Esophagus muscularis mucosa (tissue), 4 donors: ENCODE data around the gene ZNF521. TPM values are rescaled to one million over a fixed set of nuclear protein-coding genes. Genes with fewer than 3 reads are reported as not detected.

Experiments
- DNase-seq: peaks from one replicate; pipeline ENCODE4 v3.0.0-alpha.2; 2017; ENCODE audit errors: extremely low spot score
- H3K27ac ChIP-seq, 4 donors: fragments of 200-600 bp; sonication (generic); replicated peaks in 1 of 4; 1 replicate in 3 of 4; 2 replicates in 1 of 4; pipeline ENCODE4 v1.5.1; 2016 to 2019; ENCODE audit warnings: mild to moderate bottlenecking in 1 of 4
- H3K27me3 ChIP-seq, 4 donors: fragments of 200-600 bp; sonication (generic); one replicate each; pipeline versions ENCODE4 v1.5.1 to v1.6.0; 2016 to 2019
- H3K36me3 ChIP-seq, 4 donors: fragments of 200-600 bp; sonication (generic); one replicate each; pipeline ENCODE4 v1.5.1; 2016 to 2019
- H3K4me1 ChIP-seq, 4 donors: fragments of 200-600 bp; sonication (generic); one replicate each; pipeline ENCODE4 v1.5.1; 2016 to 2019
- H3K4me3 ChIP-seq, 4 donors: fragments of 200-600 bp; sonication (generic); 1 replicate in 2 of 4; 2 replicates in 2 of 4; pipeline ENCODE4 v1.5.1; 2016 to 2019; ENCODE audit warnings: mild to moderate bottlenecking in 4 of 4, moderate library complexity in 1 of 4
- H3K9me3 ChIP-seq, 4 donors: fragments of 200-600 bp; sonication (generic); 1 replicate in 3 of 4; 2 replicates in 1 of 4; pipeline ENCODE4 v1.5.1; 2016 to 2019
- EP300 ChIP-seq: sonication (generic); formaldehyde crosslinking; IDR thresholded peaks from one replicate; pipeline ENCODE4 v1.6.1; 2017; ENCODE audit warnings: antibody characterized with exemption
- POLR2A ChIP-seq: fragments of 450-650 bp; IDR thresholded peaks from one replicate; pipeline ENCODE4 v1.6.1; 2017; ENCODE audit warnings: antibody characterized with exemption, moderate library complexity, mild to moderate bottlenecking, low read depth
- POLR2AphosphoS5 ChIP-seq, 2 donors: sonication (generic); formaldehyde crosslinking; IDR thresholded peaks; one replicate each; pipeline ENCODE4 v1.6.1; 2017; ENCODE audit warnings: antibody characterized with exemption in 2 of 2
- WGBS: methylation state at CpG from one replicate; pipeline ENCODE4 v1.1.5; 2018; 5-methylcytosine and 5-hydroxymethylcytosine counted together
- intact Hi-C: fragments of 100-400 bp; cut with DNase I; formaldehyde crosslinking; loops from one replicate; pipeline ENCODE4 v1.15.1; 2023
- total RNA-seq, 4 donors: library from RNA; depleted of rRNA; stranded (reverse); fragments of >200 nt; gene quantifications; one replicate each; pipeline versions ENCODE4 v1.1.0 to v1.2.1, GENCODE V29; 2016
- TF ChIP-seq, protein P1 (sequence below), 3 experiments: fragments of 200-600 bp in 2 of 3; fragments of 450-650 bp in 1 of 3; sonication (generic) in 2 of 3; IDR thresholded peaks; one replicate each; pipeline ENCODE4 v1.5.1; 2017 to 2019; ENCODE audit warnings: antibody characterized with exemption in 3 of 3, mild to moderate bottlenecking in 2 of 3, moderate library complexity in 1 of 3

The ZNF521 gene
- total RNA-seq, 4 donors from 2014 or later: 15.6 to 20.6 (median 16.9) TPM

DNA sequence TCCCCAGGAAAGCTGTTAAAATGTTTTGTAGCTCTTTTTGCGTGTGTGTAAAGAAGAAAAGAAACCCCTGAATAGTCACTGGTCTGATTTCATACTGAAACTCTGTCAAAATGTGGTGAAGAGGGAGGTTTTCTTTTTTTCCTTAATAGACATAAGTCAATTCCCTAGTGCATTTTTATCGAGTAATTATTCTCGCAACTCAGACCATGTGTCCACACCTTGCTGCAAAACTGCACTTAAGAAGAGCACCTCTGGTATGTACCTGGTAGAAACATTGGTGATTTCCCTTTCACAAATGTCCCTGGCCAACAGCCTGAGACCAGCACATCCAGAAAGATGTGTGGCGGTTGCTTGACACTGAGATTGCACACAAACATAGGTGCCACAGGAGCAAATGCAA lies 159.9 kb downstream of the ZNF521 start:
- TF ChIP-seq POLR2AphosphoS5 (IDR thresholded peaks at IDR 0.05) (no peak), POLR2A (no peak), EP300 (no peak)
- TF ChIP-seq, protein P1, sequence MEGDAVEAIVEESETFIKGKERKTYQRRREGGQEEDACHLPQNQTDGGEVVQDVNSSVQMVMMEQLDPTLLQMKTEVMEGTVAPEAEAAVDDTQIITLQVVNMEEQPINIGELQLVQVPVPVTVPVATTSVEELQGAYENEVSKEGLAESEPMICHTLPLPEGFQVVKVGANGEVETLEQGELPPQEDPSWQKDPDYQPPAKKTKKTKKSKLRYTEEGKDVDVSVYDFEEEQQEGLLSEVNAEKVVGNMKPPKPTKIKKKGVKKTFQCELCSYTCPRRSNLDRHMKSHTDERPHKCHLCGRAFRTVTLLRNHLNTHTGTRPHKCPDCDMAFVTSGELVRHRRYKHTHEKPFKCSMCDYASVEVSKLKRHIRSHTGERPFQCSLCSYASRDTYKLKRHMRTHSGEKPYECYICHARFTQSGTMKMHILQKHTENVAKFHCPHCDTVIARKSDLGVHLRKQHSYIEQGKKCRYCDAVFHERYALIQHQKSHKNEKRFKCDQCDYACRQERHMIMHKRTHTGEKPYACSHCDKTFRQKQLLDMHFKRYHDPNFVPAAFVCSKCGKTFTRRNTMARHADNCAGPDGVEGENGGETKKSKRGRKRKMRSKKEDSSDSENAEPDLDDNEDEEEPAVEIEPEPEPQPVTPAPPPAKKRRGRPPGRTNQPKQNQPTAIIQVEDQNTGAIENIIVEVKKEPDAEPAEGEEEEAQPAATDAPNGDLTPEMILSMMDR (IDR thresholded peaks at IDR 0.05): no peak
- 71% methylated on average over 4 of the region's 4 CpGs for WGBS
- intact Hi-C loops: no loop called here
- no peaks in the 10 kb centered on the region for H3K27me3 ChIP-seq
- no peaks in the 10 kb centered on the region for H3K36me3 ChIP-seq
- H3K4me1 ChIP-seq: no peaks in the 10 kb centered on the region
- H3K9me3 ChIP-seq: no peaks in the 10 kb centered on the region
- no peak overlapping the region for H3K4me3 ChIP-seq
- H3K27ac ChIP-seq: no peak overlapping the region
- no peak for DNase-seq

DNA sequence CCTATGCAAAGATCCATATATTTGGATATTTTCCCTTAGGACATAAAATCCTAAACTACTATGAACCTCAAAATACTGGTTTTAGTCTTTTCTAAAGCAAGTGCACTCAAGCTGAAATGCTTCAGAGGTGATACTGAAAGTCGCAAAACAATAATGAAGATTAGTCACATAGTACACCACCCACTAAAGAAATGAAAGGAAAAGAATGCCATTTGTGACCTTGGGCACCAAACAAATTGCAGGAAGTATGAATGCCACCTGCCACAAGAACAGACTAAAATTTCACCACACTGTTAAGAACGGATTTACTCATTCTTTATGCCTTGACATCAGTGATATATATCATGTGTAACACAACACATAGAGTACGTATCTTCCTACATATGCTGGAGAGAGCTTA lies 161.5 kb downstream of the ZNF521 start:
- WGBS: 77% methylated on average over 3 of the region's 3 CpGs
- no peaks in the 10 kb centered on the region for H3K9me3 ChIP-seq
- H3K4me3 ChIP-seq: no peak overlapping the region
- no peak overlapping the region for H3K27ac ChIP-seq
- DNase-seq: no peak
- no peaks in the 10 kb centered on the region for H3K27me3 ChIP-seq
- no peaks in the 10 kb centered on the region for H3K36me3 ChIP-seq
- no peak for TF ChIP-seq POLR2AphosphoS5 (IDR thresholded peaks at IDR 0.05)
- TF ChIP-seq EP300: no peak
- TF ChIP-seq, protein P1 (IDR thresholded peaks at IDR 0.05): no peak
- TF ChIP-seq POLR2A: no peak
- intact Hi-C loops: no loop called here
- H3K4me1 ChIP-seq: no peaks in the 10 kb centered on the region

DNA sequence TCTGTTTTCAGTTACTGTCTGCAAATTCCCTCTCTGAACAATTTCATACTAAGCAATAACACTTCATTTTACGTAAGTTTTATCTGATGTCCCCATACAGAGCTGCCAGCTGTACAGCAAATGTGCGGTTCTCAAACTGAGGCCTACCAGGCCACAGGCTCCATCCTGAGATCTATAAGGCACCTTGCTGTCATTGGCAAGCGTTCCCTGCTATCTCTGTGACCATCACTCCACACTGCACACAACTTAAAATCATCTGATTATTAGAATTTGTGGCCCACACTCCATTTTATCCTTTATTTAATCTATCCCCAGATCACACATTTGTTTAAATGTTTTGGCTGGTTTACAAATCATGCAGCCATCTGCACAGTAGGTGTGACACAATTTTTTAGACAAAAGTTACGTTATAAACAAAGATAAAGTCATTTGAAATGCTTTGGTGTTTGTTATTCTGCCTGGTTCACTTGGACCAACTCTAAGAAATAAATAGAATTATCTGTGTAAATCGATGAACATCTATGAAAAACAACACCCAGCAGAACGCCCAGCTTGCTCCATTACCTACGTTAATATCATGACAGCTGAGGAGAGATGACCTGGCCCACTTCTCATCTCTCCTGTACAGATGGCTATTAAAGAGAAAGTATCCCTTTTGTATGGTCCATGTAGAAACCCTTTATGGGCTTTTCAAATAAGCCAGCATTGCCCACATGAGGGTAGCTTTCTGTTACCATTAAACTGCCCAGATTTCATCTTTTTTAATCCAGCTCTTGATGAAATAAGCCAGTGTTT lies 162.4 kb downstream of the ZNF521 start:
- no peak for DNase-seq
- TF ChIP-seq EP300: no peak
- TF ChIP-seq POLR2A: no peak
- TF ChIP-seq POLR2AphosphoS5 (IDR thresholded peaks at IDR 0.05): no peak
- TF ChIP-seq, protein P1 (IDR thresholded peaks at IDR 0.05): no peak
- Histone ChIP-seq H3K4me1 (no peaks in the 10 kb centered on the region), H3K27ac (no peak overlapping the region), H3K36me3 (no peaks in the 10 kb centered on the region), H3K4me3 (no peak overlapping the region), H3K27me3 (peaks cover 0 to 4% (median 0%) of the 10 kb centered on the region in 4 donors), H3K9me3 (no peaks in the 10 kb centered on the region)
- 95% methylated on average over 7 of the region's 7 CpGs for WGBS
- intact Hi-C loops: no loop called here

DNA sequence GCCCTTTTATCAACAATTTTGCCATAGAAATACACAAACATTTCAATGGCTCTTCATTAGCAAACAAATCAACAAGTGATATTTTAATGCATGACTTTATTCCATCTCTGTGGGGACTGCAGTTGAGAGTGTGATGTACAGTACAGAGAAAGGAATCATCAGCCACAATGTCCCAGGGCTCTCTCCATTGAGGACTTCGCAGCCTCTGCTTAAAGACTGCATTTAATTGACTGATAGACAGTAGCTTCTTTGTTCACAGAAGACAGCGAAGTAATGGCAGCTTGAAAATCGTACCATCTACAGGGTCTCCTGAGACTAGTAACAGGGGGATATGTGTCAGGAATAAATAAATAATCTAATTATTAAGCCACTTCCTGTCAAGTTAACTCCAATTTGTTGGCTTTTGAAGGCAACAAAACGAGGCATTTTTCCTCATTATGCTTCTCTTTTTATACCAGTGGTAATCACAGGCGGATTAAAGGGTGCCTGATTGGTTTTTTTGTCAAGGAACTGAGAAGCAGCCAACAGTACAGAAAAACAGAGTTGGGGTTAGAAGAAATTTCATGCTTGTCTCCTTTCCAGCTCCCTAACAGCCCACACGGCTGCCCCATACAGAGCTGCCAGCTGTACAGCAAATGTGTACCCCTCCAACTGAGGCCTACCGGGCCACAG lies 164.3 kb downstream of the ZNF521 start:
- WGBS: 89% methylated on average over 7 of the region's 7 CpGs

More for the DNA sequence above, 164.3 kb downstream of the ZNF521 start:
- Histone ChIP-seq H3K27me3 (peaks cover 0 to 4% (median 0%) of the 10 kb centered on the region in 4 donors), H3K27ac (no peak overlapping the region), H3K4me1 (no peaks in the 10 kb centered on the region), H3K4me3 (no peak overlapping the region), H3K36me3 (no peaks in the 10 kb centered on the region), H3K9me3 (no peaks in the 10 kb centered on the region)
- no peak for DNase-seq
- TF ChIP-seq, protein P1 (IDR thresholded peaks at IDR 0.05): no peak
- TF ChIP-seq POLR2A: no peak
- no peak for TF ChIP-seq POLR2AphosphoS5 (IDR thresholded peaks at IDR 0.05)
- TF ChIP-seq EP300: no peak
- intact Hi-C loops: no loop called here
